GM23248 (cell line): ENCODE data around the gene POMGNT2. TPM values are rescaled to one million over a fixed set of nuclear protein-coding genes. Genes with fewer than 3 reads are reported as not detected.

Experiments
- DNase-seq: peaks from one replicate; pipeline ENCODE4 v3.0.0-alpha.2; 2015
- H2AFZ ChIP-seq: fragments of 200-600 bp; sonication (generic); 2 replicates; pipeline ENCODE4 v1.6.1; 2016; ENCODE audit warnings: antibody characterized with exemption
- H3F3A ChIP-seq: fragments of 200-600 bp; sonication (generic); 2 replicates; pipeline ENCODE4 v1.6.1; 2016; ENCODE audit warnings: mild to moderate bottlenecking, antibody characterized with exemption, mixed run types; ENCODE audit not compliant: insufficient read depth
- H3K27ac ChIP-seq: fragments of 200-600 bp; sonication (generic); 2 replicates; pipeline ENCODE4 v1.5.1; 2016; ENCODE audit warnings: mild to moderate bottlenecking
- H3K27me3 ChIP-seq: fragments of 200-600 bp; sonication (generic); replicated peaks from 2 replicates; pipeline ENCODE4 v1.6.1; 2016; ENCODE audit warnings: mild to moderate bottlenecking; ENCODE audit not compliant: insufficient read depth
- H3K36me3 ChIP-seq: fragments of 200-600 bp; sonication (generic); 2 replicates; pipeline ENCODE4 v1.6.1; 2016; ENCODE audit warnings: low read depth, mild to moderate bottlenecking
- H3K4me1 ChIP-seq: fragments of 200-600 bp; sonication (generic); 2 replicates; pipeline ENCODE4 v1.6.1; 2016; ENCODE audit warnings: mild to moderate bottlenecking; ENCODE audit not compliant: insufficient read depth
- H3K4me2 ChIP-seq: fragments of 200-600 bp; sonication (generic); one replicate; pipeline ENCODE4 v1.6.1; 2016; ENCODE audit warnings: mild to moderate bottlenecking; ENCODE audit not compliant: unreplicated experiment
- H3K4me3 ChIP-seq: fragments of 200-600 bp; sonication (generic); 2 replicates; pipeline ENCODE4 v1.5.1; 2016; ENCODE audit warnings: mild to moderate bottlenecking
- H3K79me2 ChIP-seq: fragments of 200-600 bp; sonication (generic); 2 replicates; pipeline ENCODE4 v1.6.1; 2016; ENCODE audit warnings: mild to moderate bottlenecking; ENCODE audit not compliant: insufficient read depth
- H3K9ac ChIP-seq: fragments of 200-600 bp; sonication (generic); 2 replicates; pipeline ENCODE4 v1.6.1; 2016; ENCODE audit warnings: mild to moderate bottlenecking
- H3K9me2 ChIP-seq: fragments of 200-600 bp; sonication (generic); 2 replicates; pipeline ENCODE4 v1.6.1; 2016; ENCODE audit warnings: mixed run types, mild to moderate bottlenecking, moderate library complexity; ENCODE audit not compliant: insufficient read depth
- H3K9me3 ChIP-seq: fragments of 200-600 bp; sonication (generic); one replicate; pipeline ENCODE4 v1.6.1; 2017; ENCODE audit warnings: low read depth
- H4K20me1 ChIP-seq: fragments of 200-600 bp; sonication (generic); 2 replicates; pipeline ENCODE4 v1.6.0; 2016; ENCODE audit not compliant: insufficient read depth
- EZH2 ChIP-seq: fragments of 200-600 bp; sonication (generic); IDR thresholded peaks from 2 replicates; pipeline ENCODE4 v1.6.1; 2018; ENCODE audit warnings: antibody characterized with exemption, mild to moderate bottlenecking; ENCODE audit not compliant: insufficient read depth, poor library complexity, severe bottlenecking
- EZH2phosphoT487 ChIP-seq: fragments of 200-600 bp; sonication (generic); IDR thresholded peaks from 2 replicates; pipeline ENCODE4 v1.6.1; 2018; ENCODE audit warnings: antibody characterized with exemption, moderate library complexity, mild to moderate bottlenecking, low read depth; ENCODE audit not compliant: insufficient read depth
- WGBS, 2 experiments: methylation state at CpG; one replicate each; pipeline ENCODE4 v1.1.6; 2015 to 2017; ENCODE audit warnings: low lambda C conversion rate in 2 of 2, low coverage in 1 of 2; ENCODE audit errors: missing lambda C conversion rate in 2 of 2; 5-methylcytosine and 5-hydroxymethylcytosine counted together
- in situ Hi-C: fragments of 300-500 bp; cut with MboI; formaldehyde crosslinking; loops from 2 replicates; pipeline ENCODE4 v1.15.0; 2020
- polyA plus RNA-seq: library from polyadenylated mRNA; unstranded; fragments of >200 nt; fragmentation: Nextera tagmentation; extraction: Ambion mirVana; gene quantifications from 2 replicates; pipeline ENCODE4 v1.2.1, GENCODE V29; 2016
- total RNA-seq: library from RNA; depleted of rRNA; stranded (reverse); fragments of >200 nt; shearing (Covaris generic); gene quantifications from 2 replicates; pipeline ENCODE4 v1.2.3, GENCODE V29; 2014

POMGNT2 gene
- total and polyA plus RNA-seq, 2 experiments from 2014 or later: 10.6 to 11.6 TPM

GRCh38 chr3:43076857-43077256, 29.0 kb downstream of the POMGNT2 start:
- Histone ChIP-seq H3K9me2 (no peaks in the 10 kb centered on the region), H3K4me1 (no peaks in the 10 kb centered on the region), H3K36me3 (no peaks in the 10 kb centered on the region), H4K20me1 (no peaks in the 10 kb centered on the region), H3K4me3 (no peak overlapping the region), H3K79me2 (no peaks in the 10 kb centered on the region), H3K9ac (no peak overlapping the region), H3K9me3 (no peaks in the 10 kb centered on the region), H3F3A (no peaks in the 10 kb centered on the region), H3K27ac (no peak overlapping the region), H3K27me3 (no peaks in the 10 kb centered on the region), H2AFZ (no peak overlapping the region), H3K4me2 (no peak overlapping the region)
- 76 to 78% methylated on average over 4 of the region's 4 CpGs for WGBS, 2 experiments
- TF ChIP-seq EZH2 (no peak), EZH2phosphoT487 (no peak)
- DNase-seq: no peak
- in situ Hi-C loops: no loop called here

GRCh38 chr3:43075904-43076661, 29.8 kb downstream of the POMGNT2 start:
- TF ChIP-seq EZH2phosphoT487 (no peak), EZH2 (no peak)
- 48 to 59% methylated on average over 5 of the region's 5 CpGs for WGBS, 2 experiments
- Histone ChIP-seq H3K9ac (no peak overlapping the region), H3K9me2 (no peaks in the 10 kb centered on the region), H3K27me3 (no peaks in the 10 kb centered on the region), H2AFZ (no peak overlapping the region), H3K4me1 (no peaks in the 10 kb centered on the region), H3K79me2 (no peaks in the 10 kb centered on the region), H3K36me3 (no peaks in the 10 kb centered on the region), H3K9me3 (no peaks in the 10 kb centered on the region), H4K20me1 (no peaks in the 10 kb centered on the region), H3F3A (no peaks in the 10 kb centered on the region), H3K27ac (no peak overlapping the region), H3K4me3 (no peak overlapping the region), H3K4me2 (no peak overlapping the region)
- in situ Hi-C loops: no loop called here
- DNase-seq: no peak

GRCh38 chr3:43074901-43075689, 30.8 kb downstream of the POMGNT2 start:
- no peaks in the 10 kb centered on the region for H3K27me3 ChIP-seq
- 32 to 34% methylated on average over 5 of the region's 5 CpGs for WGBS, 2 experiments
- no peaks in the 10 kb centered on the region for H3F3A ChIP-seq
- no peaks in the 10 kb centered on the region for H3K9me3 ChIP-seq
- no peak overlapping the region for H3K4me3 ChIP-seq
- no peak overlapping the region for H3K9ac ChIP-seq
- no peaks in the 10 kb centered on the region for H3K36me3 ChIP-seq
- TF ChIP-seq EZH2 (no peak), EZH2phosphoT487 (no peak)
- no peaks in the 10 kb centered on the region for H3K4me1 ChIP-seq
- no peak overlapping the region for H3K4me2 ChIP-seq
- in situ Hi-C loops: no loop called here
- H3K79me2 ChIP-seq: no peaks in the 10 kb centered on the region
- no peaks in the 10 kb centered on the region for H4K20me1 ChIP-seq
- H3K27ac ChIP-seq: no peak overlapping the region
- DNase-seq: peak; percentile 7
- H3K9me2 ChIP-seq: no peaks in the 10 kb centered on the region
- H2AFZ ChIP-seq: no peak overlapping the region

- Histone ChIP-seq H3K36me3 (no peaks in the 10 kb centered on the region), H2AFZ (no peak overlapping the region), H3K4me1 (no peaks in the 10 kb centered on the region), H3K9ac (no peak overlapping the region), H3K4me3 (no peak overlapping the region), H3F3A (no peaks in the 10 kb centered on the region), H4K20me1 (no peaks in the 10 kb centered on the region), H3K9me3 (no peaks in the 10 kb centered on the region), H3K27ac (no peak overlapping the region), H3K4me2 (no peak overlapping the region), H3K9me2 (no peaks in the 10 kb centered on the region), H3K79me2 (no peaks in the 10 kb centered on the region), H3K27me3 (no peaks in the 10 kb centered on the region)
- no peak for TF ChIP-seq EZH2phosphoT487
- TF ChIP-seq EZH2: no peak
- WGBS, 2 experiments: 48 to 52% methylated on average over 4 of the region's 4 CpGs
- in situ Hi-C loops: no loop called here
- no peak for DNase-seq
These were observed 31.4 kb downstream of the POMGNT2 start for GRCh38 chr3:43074482-43074881.
